Lower leg skin (tissue), 4 donors: ENCODE results near the gene KAT6B. TPM values are rescaled to one million over a fixed set of nuclear protein-coding genes. Genes with fewer than 3 reads are reported as not detected.

Source experiments
- DNase-seq, 2 donors: peaks; one replicate each; pipeline ENCODE4 v3.0.0-alpha.2; 2019; ENCODE audit warnings: low spot score in 2 of 2
- H3K4me3 ChIP-seq: fragments of 200-600 bp; sonication (generic); 2 replicates; pipeline ENCODE4 v1.5.1; 2017; ENCODE audit warnings: mild to moderate bottlenecking, low read depth; ENCODE audit not compliant: poor library complexity, severe bottlenecking
- CTCF ChIP-seq, 3 donors: fragments of 450-650 bp; IDR thresholded peaks; one replicate each; pipeline ENCODE4 v1.5.1; 2016; ENCODE audit warnings: antibody characterized with exemption in 3 of 3, mild to moderate bottlenecking in 3 of 3, moderate library complexity in 2 of 3
- POLR2A ChIP-seq, 2 donors: fragments of 450-650 bp; IDR thresholded peaks; one replicate each; pipeline ENCODE4 v1.6.1; 2016 to 2017; ENCODE audit warnings: antibody characterized with exemption in 2 of 2, mild to moderate bottlenecking in 1 of 2, moderate library complexity in 1 of 2
- WGBS, 2 donors: methylation state at CpG; one replicate each; pipeline ENCODE4 v1.1.5; 2018; 5-methylcytosine and 5-hydroxymethylcytosine counted together
- intact Hi-C: fragments of 100-400 bp; cut with DNase I; formaldehyde crosslinking; loops from one replicate; pipeline ENCODE4 v1.15.0; 2023; ENCODE audit warnings: low total_unique reads
- total RNA-seq, 4 donors: library from RNA; depleted of rRNA; stranded (reverse); fragments of >200 nt; gene quantifications; one replicate each; pipeline ENCODE4 v1.1.0, GENCODE V29; 2016

KAT6B gene
- total RNA-seq, 4 donors from 2014 or later = 17.2 to 40.1 (median 34.5) TPM

- H3K4me3 ChIP-seq = no peak overlapping the region
- no peak for DNase-seq
- intact Hi-C loops = no loop called here
- WGBS, 2 donors = 64 to 66% methylated on average over 1 of the region's 1 CpG
- TF ChIP-seq CTCF (IDR thresholded peaks at IDR 0.05) = no peak
- no peak for TF ChIP-seq POLR2A (IDR thresholded peaks at IDR 0.05)
These were observed 130.2 kb downstream of the KAT6B start for GRCh38 chr10:74956555-74957111.

GRCh38 chr10:74957285-74957961 lies 131.0 kb downstream of the KAT6B start:
- no peak for TF ChIP-seq CTCF (IDR thresholded peaks at IDR 0.05)
- TF ChIP-seq POLR2A (IDR thresholded peaks at IDR 0.05) = no peak
- no peak for DNase-seq
- H3K4me3 ChIP-seq = no peak overlapping the region
- WGBS, 2 donors = 45 to 49% methylated on average over 9 of the region's 9 CpGs
- intact Hi-C loops = no loop called here

GRCh38 chr10:74958316-74958715 lies 131.9 kb downstream of the KAT6B start:
- 91 to 95% methylated on average over 3 of the region's 3 CpGs for WGBS, 2 donors
- intact Hi-C loops = no loop called here
- no peak for TF ChIP-seq CTCF (IDR thresholded peaks at IDR 0.05)
- no peak for TF ChIP-seq POLR2A (IDR thresholded peaks at IDR 0.05)
- no peak for DNase-seq
- no peak overlapping the region for H3K4me3 ChIP-seq

GRCh38 chr10:74960670-74961069 lies 134.3 kb downstream of the KAT6B start:
- H3K4me3 ChIP-seq = no peak overlapping the region
- 85 to 93% methylated on average over 2 of the region's 2 CpGs for WGBS, 2 donors
- intact Hi-C loops = no loop called here
- TF ChIP-seq POLR2A (IDR thresholded peaks at IDR 0.05) (no peak), CTCF (IDR thresholded peaks at IDR 0.05) (no peak)
- DNase-seq = no peak

GRCh38 chr10:74962517-74962916 lies 136.1 kb downstream of the KAT6B start:
- intact Hi-C loops = no loop called here
- no peak overlapping the region for H3K4me3 ChIP-seq
- no peak for DNase-seq
- WGBS, 2 donors = 80 to 85% methylated on average over 4 of the region's 4 CpGs
- TF ChIP-seq CTCF (IDR thresholded peaks at IDR 0.05) = no peak
- no peak for TF ChIP-seq POLR2A (IDR thresholded peaks at IDR 0.05)

- DNase-seq = no peak
- TF ChIP-seq CTCF (IDR thresholded peaks at IDR 0.05) = no peak
- no peak for TF ChIP-seq POLR2A (IDR thresholded peaks at IDR 0.05)
- WGBS, 2 donors = 90 to 96% methylated on average over 3 of the region's 3 CpGs
These were observed 137.1 kb downstream of the KAT6B start for GRCh38 chr10:74963549-74963948.

More at GRCh38 chr10:74963549-74963948, 137.1 kb downstream of the KAT6B start:
- intact Hi-C loops = no loop called here
- no peak overlapping the region for H3K4me3 ChIP-seq
